Adrenal gland (tissue), 5 donors: ENCODE measurements around the gene DOK1.

Experiments
- POLR2A ChIP-seq, 2 donors: fragments of 450-650 bp; IDR thresholded peaks; one replicate each; pipeline ENCODE4 v1.6.1; 2017; ENCODE audit warnings: antibody characterized with exemption in 2 of 2, mild to moderate bottlenecking in 2 of 2, moderate library complexity in 1 of 2
- TF ChIP-seq, protein P1 (sequence below), 6 experiments: fragments of 450-650 bp in 4 of 6; fragments of 200-600 bp in 2 of 6; sonication (generic) in 1 of 6; IDR thresholded peaks; 1 replicate in 5 of 6; 2 replicates in 1 of 6; pipeline versions ENCODE4 v1.5.1 to v1.8.0; 2016 to 2021; ENCODE audit warnings: antibody characterized with exemption in 6 of 6, mild to moderate bottlenecking in 2 of 6, moderate library complexity in 1 of 6
- donor health status: DM: no; HTN: no; CAD: no.

GRCh38 chr2:74551942-74552913 lies 2.3 kb upstream of the DOK1 start:
- TF ChIP-seq, protein P1, sequence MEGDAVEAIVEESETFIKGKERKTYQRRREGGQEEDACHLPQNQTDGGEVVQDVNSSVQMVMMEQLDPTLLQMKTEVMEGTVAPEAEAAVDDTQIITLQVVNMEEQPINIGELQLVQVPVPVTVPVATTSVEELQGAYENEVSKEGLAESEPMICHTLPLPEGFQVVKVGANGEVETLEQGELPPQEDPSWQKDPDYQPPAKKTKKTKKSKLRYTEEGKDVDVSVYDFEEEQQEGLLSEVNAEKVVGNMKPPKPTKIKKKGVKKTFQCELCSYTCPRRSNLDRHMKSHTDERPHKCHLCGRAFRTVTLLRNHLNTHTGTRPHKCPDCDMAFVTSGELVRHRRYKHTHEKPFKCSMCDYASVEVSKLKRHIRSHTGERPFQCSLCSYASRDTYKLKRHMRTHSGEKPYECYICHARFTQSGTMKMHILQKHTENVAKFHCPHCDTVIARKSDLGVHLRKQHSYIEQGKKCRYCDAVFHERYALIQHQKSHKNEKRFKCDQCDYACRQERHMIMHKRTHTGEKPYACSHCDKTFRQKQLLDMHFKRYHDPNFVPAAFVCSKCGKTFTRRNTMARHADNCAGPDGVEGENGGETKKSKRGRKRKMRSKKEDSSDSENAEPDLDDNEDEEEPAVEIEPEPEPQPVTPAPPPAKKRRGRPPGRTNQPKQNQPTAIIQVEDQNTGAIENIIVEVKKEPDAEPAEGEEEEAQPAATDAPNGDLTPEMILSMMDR (IDR thresholded peaks at IDR 0.05): no peak
- no peak for TF ChIP-seq POLR2A (IDR thresholded peaks at IDR 0.05)
